HepG2 (cell line): Measurements from ENCODE around the gene KDM8. TPM values are rescaled to one million over a fixed set of nuclear protein-coding genes. Genes with fewer than 3 reads are reported as not detected.

Experiments
- BHLHE40 ChIP-seq: IDR thresholded peaks from 2 replicates; pipeline ENCODE4 v1.6.1; 2011; ENCODE audit warnings: low read length, improper control_type of control experiment
- CENPX ChIP-seq: sonication (generic); formaldehyde crosslinking; IDR thresholded peaks from 2 replicates; pipeline ENCODE4 v1.9.0; 2021; ENCODE audit warnings: mild to moderate bottlenecking, missing genetic modification reagents, moderate library complexity
- HMGA1 ChIP-seq: sonication (generic); formaldehyde crosslinking; conservative IDR thresholded peaks from 2 replicates; pipeline ENCODE4 v1.4.0; 2020; ENCODE audit warnings: missing genetic modification reagents
- HNRNPLL ChIP-seq: fragments of 200-400 bp; formaldehyde crosslinking; IDR thresholded peaks from 2 replicates; pipeline ENCODE4 v1.6.1; 2017; ENCODE audit warnings: mild to moderate bottlenecking, low read depth, low read length; ENCODE audit not compliant: poor library complexity, severe bottlenecking
- NFYB ChIP-seq: sonication (generic); formaldehyde crosslinking; IDR thresholded peaks from 2 replicates; pipeline ENCODE4 v1.4.0; 2020; ENCODE audit warnings: missing genetic modification reagents
- PRDM10 ChIP-seq: sonication (generic); formaldehyde crosslinking; IDR thresholded peaks from 2 replicates; pipeline ENCODE4 v1.4.0; 2020; ENCODE audit warnings: low read depth, missing genetic modification reagents
- RFX5 ChIP-seq: IDR thresholded peaks from 2 replicates; pipeline ENCODE4 v1.6.1; 2011; ENCODE audit warnings: low read depth, low read length, improper control_type of control experiment
- SOX13 ChIP-seq, 3 experiments: fragments of 450-650 bp in 1 of 3; sonication (generic) in 1 of 3; formaldehyde crosslinking in 1 of 3; IDR thresholded peaks in 2 of 3; conservative IDR thresholded peaks in 1 of 3; 2 replicates each; pipeline versions ENCODE4 v1.5.0 to v1.6.1; 2016 to 2020; ENCODE audit warnings: antibody characterized with exemption in 1 of 3, mild to moderate bottlenecking in 1 of 3, missing compliant biosample characterization in 1 of 3, missing genetic modification reagents in 1 of 3, moderate library complexity in 1 of 3
- ZBTB4 ChIP-seq: sonication (generic); formaldehyde crosslinking; IDR thresholded peaks from 2 replicates; pipeline ENCODE4 v1.4.0; 2020; ENCODE audit warnings: missing genetic modification reagents, mild to moderate bottlenecking, borderline replicate concordance
- ZFP36 ChIP-seq: fragments of 150-350 bp; IDR thresholded peaks from 2 replicates; pipeline ENCODE4 v1.6.1; 2018; ENCODE audit warnings: borderline replicate concordance, low read length, low read depth; ENCODE audit not compliant: partially characterized antibody
- ZIK1 ChIP-seq: sonication (generic); formaldehyde crosslinking; IDR thresholded peaks from 2 replicates; pipeline ENCODE4 v1.5.0; 2020; ENCODE audit warnings: mild to moderate bottlenecking, low read depth, missing genetic modification reagents, borderline replicate concordance
- ZNF503 ChIP-seq: sonication (generic); formaldehyde crosslinking; IDR thresholded peaks from 2 replicates; pipeline ENCODE4 v1.4.0; 2020; ENCODE audit warnings: missing genetic modification reagents
- ZNF549 ChIP-seq: sonication (generic); formaldehyde crosslinking; IDR thresholded peaks from 2 replicates; pipeline ENCODE4 v1.5.0; 2020; ENCODE audit warnings: missing genetic modification reagents
- ZNF704 ChIP-seq: sonication (generic); formaldehyde crosslinking; IDR thresholded peaks from 2 replicates; pipeline ENCODE4 v1.8.1; 2023; ENCODE audit warnings: mild to moderate bottlenecking, inconsistent platforms, moderate library complexity, missing genetic modification reagents, borderline replicate concordance
- ZNF788 ChIP-seq: sonication (generic); formaldehyde crosslinking; IDR thresholded peaks from 2 replicates; pipeline ENCODE4 v1.5.0; 2020; ENCODE audit warnings: mild to moderate bottlenecking, missing genetic modification reagents, borderline replicate concordance
- polyA plus RNA-seq, 8 experiments: library from polyadenylated mRNA; depleted of rRNA in 3 of 8; stranded (reverse) in 7 of 8; unstranded in 1 of 8; fragments of >200 nt; fragmentation: Illumina TruSeq in 4 of 8; extraction: Trizol in 4 of 8; gene quantifications; 2 replicates each; pipeline versions ENCODE4 v1.2.1 to v1.2.3, GENCODE V29; 2011 to 2016; ENCODE audit warnings: low read depth in 4 of 8, missing spikeins in 1 of 8, mixed read lengths in 1 of 8; ENCODE audit not compliant: insufficient read depth in 1 of 8
- total RNA-seq, 5 experiments: library from RNA; depleted of rRNA; stranded (reverse); fragments of >200 nt; fragmentation: Illumina TruSeq; extraction: Trizol; gene quantifications; 2 replicates each; pipeline ENCODE4 v1.2.3, GENCODE V29; 2016; ENCODE audit warnings: low read depth in 1 of 5

KDM8 gene
- total and polyA plus RNA-seq, 2 of the 13 experiments (the other 11 are each of a cell fraction or from before 2014, with no cell fraction given): 3.3 to 8.6 TPM

- no peak for TF ChIP-seq ZNF549 (CRISPR knock-in tag)
- TF ChIP-seq NFYB (CRISPR knock-in tag): peak; percentile 94
- no peak for TF ChIP-seq BHLHE40
- no peak; the same call in 1 of the 2 replicates for TF ChIP-seq RFX5
- TF ChIP-seq PRDM10 (CRISPR knock-in tag): peak; percentile 55; the same call in 1 of the 2 replicates
- no peak for TF ChIP-seq ZBTB4 (CRISPR knock-in tag)
- no peak; the same call in 1 of the 2 replicates for TF ChIP-seq ZIK1 (CRISPR knock-in tag)
- no peak for TF ChIP-seq ZNF503 (CRISPR knock-in tag)
- 0 out of 2 replicates have a peak, but pooled peaks have one; percentile 61 for TF ChIP-seq ZNF704 (CRISPR knock-in tag)
- TF ChIP-seq HNRNPLL: peak; percentile 88
- no peak for TF ChIP-seq CENPX
- no peak for TF ChIP-seq SOX13 (IDR thresholded peaks at IDR 0.05)
- peak in 1 of 2 experiments; percentile 36; a peak in 1 of 4 replicates for TF ChIP-seq SOX13 (CRISPR knock-in tag; conservative IDR thresholded peaks at IDR 0.05 in 1 of 2, IDR thresholded peaks at IDR 0.05 in 1 of 2)
- no peak for TF ChIP-seq HMGA1 (CRISPR knock-in tag)
- TF ChIP-seq ZFP36: no peak
- peak; percentile 75; the same call in 1 of the 2 replicates for TF ChIP-seq ZNF788 (CRISPR knock-in tag)
Measured at GRCh38 chr16:27268376-27269299, 65.3 kb downstream of the KDM8 start, which contains the start of gene NSMCE1 (continued).
